Umbilical cord (tissue), 2 donors: ENCODE data around the gene EXTL1. TPM values are rescaled to one million over a fixed set of nuclear protein-coding genes. Genes with fewer than 3 reads are reported as not detected.

ENCODE experiments used
- DNase-seq: peaks from one replicate; pipeline ENCODE4 v3.0.0-alpha.2; 2015; ENCODE audit warnings: low spot score
- total RNA-seq: library from RNA; depleted of rRNA; stranded (reverse); fragments of >200 nt; gene quantifications from one replicate; pipeline ENCODE4 v1.2.3, GENCODE V29; 2014; ENCODE audit warnings: low replicate concordance; ENCODE audit not compliant: insufficient read depth

Gene EXTL1
- total RNA-seq, 1 donor from 2014 or later, result 0.48 TPM

GRCh38 chr1:26041401-26041800 is 19.8 kb downstream of the EXTL1 start:
- no peak for DNase-seq

- DNase-seq, result no peak
These were observed 20.4 kb downstream of the EXTL1 start for GRCh38 chr1:26041978-26042377.

GRCh38 chr1:26043765-26044164 is 22.2 kb downstream of the EXTL1 start:
- DNase-seq, result no peak

- DNase-seq, result no peak
These were observed 22.8 kb downstream of the EXTL1 start for GRCh38 chr1:26044414-26044813.

- DNase-seq, result no peak
These were observed 23.6 kb downstream of the EXTL1 start for GRCh38 chr1:26044971-26045721.

GRCh38 chr1:26045722-26046245 is 24.2 kb downstream of the EXTL1 start, which contains the start of gene SLC30A2:
TSS of gene SLC30A2 (minus strand) at chr1:26046118. CDS start at chr1:26045896, 222 bp downstream.
- no peak for DNase-seq

- DNase-seq, result no peak
These were observed 24.9 kb downstream of the EXTL1 start for GRCh38 chr1:26046246-26047095.

GRCh38 chr1:26047278-26047874 is 25.8 kb downstream of the EXTL1 start:
- DNase-seq, result no peak

- DNase-seq, result no peak
These were observed 28.1 kb downstream of the EXTL1 start for GRCh38 chr1:26049531-26050247.

- DNase-seq, result no peak
These were observed 28.7 kb downstream of the EXTL1 start for GRCh38 chr1:26050248-26050640.

GRCh38 chr1:26053718-26054560 is 32.4 kb downstream of the EXTL1 start:
- DNase-seq, result no peak

- no peak for DNase-seq
These were observed 33.5 kb downstream of the EXTL1 start for GRCh38 chr1:26055041-26055440.

GRCh38 chr1:26057189-26057588 is 35.6 kb downstream of the EXTL1 start:
- no peak for DNase-seq

- no peak for DNase-seq
These were observed 36.5 kb downstream of the EXTL1 start for GRCh38 chr1:26058052-26058595.

GRCh38 chr1:26059906-26060305 is 38.3 kb downstream of the EXTL1 start:
- no peak for DNase-seq

GRCh38 chr1:26060832-26061574 is 39.4 kb downstream of the EXTL1 start:
- no peak for DNase-seq

GRCh38 chr1:26064553-26064952 is 43.0 kb downstream of the EXTL1 start:
- DNase-seq, result no peak

GRCh38 chr1:26066160-26066559 is 44.6 kb downstream of the EXTL1 start:
- DNase-seq, result no peak

GRCh38 chr1:26066857-26067256 is 45.3 kb downstream of the EXTL1 start:
- peak; percentile 79 for DNase-seq
